Measurements from ENCODE around the gene GIT1. TPM values are rescaled to one million over a fixed set of nuclear protein-coding genes. Genes with fewer than 3 reads are reported as not detected.

The GIT1 gene
- total and polyA plus RNA-seq, 8 donors, result 17.7 to 67.2 (median 28.7) TPM

DNA sequence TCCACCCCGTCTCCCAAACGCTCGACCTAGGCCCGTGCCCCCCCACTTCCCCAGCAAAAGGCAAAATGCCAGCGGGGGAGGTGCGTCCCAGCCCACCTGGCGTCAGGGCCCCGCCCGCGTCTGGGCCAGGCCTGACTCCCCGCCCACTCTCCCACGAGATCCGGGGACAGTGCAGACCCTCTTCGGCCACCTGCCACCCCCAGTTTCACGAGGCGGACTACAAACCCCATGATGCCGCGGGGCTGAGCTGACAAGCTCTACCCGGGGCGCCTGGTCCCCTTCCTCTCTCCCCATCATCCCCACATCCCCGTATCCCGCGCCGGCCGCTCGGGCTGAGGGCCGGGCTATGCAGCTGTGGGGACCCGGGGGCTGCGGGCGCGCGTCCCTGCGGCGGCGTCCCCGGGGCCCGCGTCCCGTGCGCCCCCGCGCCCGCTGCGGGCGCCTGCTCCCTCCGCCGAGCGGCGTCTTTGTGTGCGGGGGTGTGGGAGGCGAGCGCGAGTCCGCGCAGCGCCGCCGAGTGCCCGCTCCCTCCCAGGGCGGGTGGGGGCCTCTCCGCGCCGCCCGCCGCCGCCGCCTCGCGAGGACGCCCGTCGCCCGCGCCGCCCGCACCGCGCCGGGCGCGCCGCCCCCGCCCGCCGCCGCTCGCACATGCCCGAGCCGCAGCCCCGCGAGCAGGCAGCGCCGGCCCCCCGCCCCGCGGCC, 3.6 kb upstream of the GIT1 start, which contains the start of gene ANKRD13B:
ANKRD13B (plus strand) TSS at position 283 of the 702 bp plus-strand sequence. CDS start 490 bp downstream, outside the sequence.
- H3K27me3 ChIP-seq, result peaks cover 0 to 9% (median 0%) of the 10 kb centered on the region in 3 donors
- H3K4me1 ChIP-seq, result peaks cover 46 to 64% (median 55%) of the 10 kb centered on the region in 4 donors
- H3K27ac ChIP-seq, result peak within 1 kb of the TSS; percentile 43 to 90 (median 84)
- H3K4me3 ChIP-seq, result peak within 1 kb of the TSS; percentile 66 to 84 (median 73)
- no peaks in the 10 kb centered on the region for H3K36me3 ChIP-seq
- H3K9me3 ChIP-seq, result no peaks in the 10 kb centered on the region
- TF ChIP-seq POLR2AphosphoS5 (IDR thresholded peaks at IDR 0.05) (no peak), EP300 (IDR thresholded peaks at IDR 0.05) (no peak)
- DNase-seq, result peak in 1 of 2 donors; percentile 81
- intact Hi-C loops (cut with DNase I; ENCODE audit: low total_unique reads), result no loop called here
- WGBS, 5 donors, result 0 to 1% (median 0%) methylated on average over 43 to 88 of the region's 96 CpGs

DNA sequence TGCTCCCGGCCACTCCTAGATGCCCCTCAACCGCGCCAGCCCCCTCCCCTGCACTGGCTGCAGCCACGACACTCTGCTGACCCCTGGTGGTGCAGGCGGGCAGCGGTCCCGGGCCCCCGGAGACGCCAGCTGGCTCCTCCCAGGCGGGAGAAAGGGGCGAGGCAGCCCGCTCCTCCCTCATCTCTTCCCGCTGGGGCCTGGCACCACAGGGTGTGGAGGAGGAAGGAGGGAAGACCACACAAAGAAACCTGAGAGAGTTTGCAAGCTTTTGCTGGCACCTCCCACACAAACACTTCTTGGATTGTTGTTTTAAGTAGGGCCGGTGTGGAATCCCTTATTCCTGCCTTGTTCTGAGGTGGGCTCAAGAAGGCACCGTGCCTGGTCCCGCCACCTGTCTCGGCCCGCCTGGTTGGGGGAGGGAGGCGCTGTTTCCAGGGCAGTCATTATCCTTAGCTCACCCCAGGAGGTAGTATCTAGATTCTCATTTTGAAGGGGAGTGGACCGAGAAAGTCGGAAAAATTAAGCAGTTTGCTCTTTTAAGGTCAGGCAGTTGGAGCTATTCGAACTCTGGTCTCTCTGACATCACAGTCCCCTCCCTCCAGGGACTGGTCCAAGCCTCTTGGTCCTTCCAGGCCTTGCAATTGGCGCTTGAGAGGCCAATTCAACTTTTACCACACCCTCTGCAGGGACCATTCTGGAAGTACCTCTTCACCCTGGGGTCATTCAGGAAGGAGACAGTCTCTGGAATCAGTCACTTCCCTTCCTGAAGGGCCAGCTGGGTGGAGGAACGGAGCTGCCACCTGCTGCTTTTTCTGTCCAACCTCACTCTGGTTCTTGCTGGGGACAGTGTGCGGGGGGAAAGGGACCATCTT, 2.5 kb upstream of the GIT1 start:
- Histone ChIP-seq H3K27me3 (peaks cover 0 to 9% (median 0%) of the 10 kb centered on the region in 3 donors), H3K4me1 (peaks cover 56 to 75% (median 65%) of the 10 kb centered on the region in 4 donors), H3K9me3 (no peaks in the 10 kb centered on the region), H3K4me3 (peak overlapping the region; percentile 26 to 78 (median 32)), H3K27ac (peak overlapping the region; percentile 43 to 90 (median 84)), H3K36me3 (no peaks in the 10 kb centered on the region)
- TF ChIP-seq POLR2A (IDR thresholded peaks at IDR 0.05), result no peak
- peak in 5 of 7 experiments; percentile 88 to 97 (median 93) for TF ChIP-seq CTCF (IDR thresholded peaks at IDR 0.05)
- TF ChIP-seq POLR2AphosphoS5 (IDR thresholded peaks at IDR 0.05), result peak in 2 of 3 donors; percentile 45 to 79
- peak; percentile 89 to 96 for DNase-seq
- intact Hi-C loops (cut with DNase I; ENCODE audit: low total_unique reads), result no loop called here
- WGBS, 5 donors, result 7 to 9% (median 8%) methylated on average over 23 to 25 of the region's 25 CpGs

GRCh38 chr17:29591146-29591736, 1.8 kb upstream of the GIT1 start:
- H3K27me3 ChIP-seq, result peaks cover 0 to 9% (median 0%) of the 10 kb centered on the region in 3 donors
- H3K4me1 ChIP-seq, result peaks cover 58 to 80% (median 72%) of the 10 kb centered on the region in 4 donors
- TF ChIP-seq POLR2A (IDR thresholded peaks at IDR 0.05) (no peak), POLR2AphosphoS5 (IDR thresholded peaks at IDR 0.05) (no peak), CTCF (IDR thresholded peaks at IDR 0.05) (no peak), EP300 (IDR thresholded peaks at IDR 0.05) (no peak)
- no peaks in the 10 kb centered on the region for H3K36me3 ChIP-seq
- H3K9me3 ChIP-seq, result no peaks in the 10 kb centered on the region
- H3K4me3 ChIP-seq, result peak overlapping the region; percentile 26 to 78 (median 32)
- peak overlapping the region; percentile 43 to 90 (median 84) for H3K27ac ChIP-seq
- intact Hi-C loops (cut with DNase I; ENCODE audit: low total_unique reads), result no loop called here
- peak in 1 of 2 donors; percentile 85 for DNase-seq
- WGBS, 5 donors, result 1 to 10% (median 5%) methylated on average over 31 of the region's 31 CpGs

- Histone ChIP-seq H3K4me1 (peaks cover 58 to 85% (median 75%) of the 10 kb centered on the region in 4 donors), H3K27me3 (peaks cover 0 to 9% (median 0%) of the 10 kb centered on the region in 3 donors), H3K4me3 (peak overlapping the region; percentile 26 to 85 (median 64)), H3K9me3 (no peaks in the 10 kb centered on the region), H3K27ac (peak overlapping the region; percentile 43 to 90 (median 84)), H3K36me3 (no peaks in the 10 kb centered on the region)
- peak in 1 of 2 donors; percentile 54 for DNase-seq
- 20 to 46% (median 41%) methylated on average over 17 to 30 of the region's 30 CpGs for WGBS, 5 donors
- TF ChIP-seq POLR2AphosphoS5 (IDR thresholded peaks at IDR 0.05) (no peak), EP300 (IDR thresholded peaks at IDR 0.05) (no peak), CTCF (IDR thresholded peaks at IDR 0.05) (no peak), POLR2A (IDR thresholded peaks at IDR 0.05) (no peak)
- intact Hi-C loops (cut with DNase I; ENCODE audit: low total_unique reads), result no loop called here
Observed at GRCh38 chr17:29590411-29591145, 1.1 kb upstream of the GIT1 start.

All from stomach (tissue), 9 donors.